ENCODE results near the gene LNPEP. TPM values are rescaled to one million over a fixed set of nuclear protein-coding genes. Genes with fewer than 3 reads are reported as not detected.

LNPEP gene
- total RNA-seq, 1 donor from 2014 or later, result 57.4 TPM

DNA sequence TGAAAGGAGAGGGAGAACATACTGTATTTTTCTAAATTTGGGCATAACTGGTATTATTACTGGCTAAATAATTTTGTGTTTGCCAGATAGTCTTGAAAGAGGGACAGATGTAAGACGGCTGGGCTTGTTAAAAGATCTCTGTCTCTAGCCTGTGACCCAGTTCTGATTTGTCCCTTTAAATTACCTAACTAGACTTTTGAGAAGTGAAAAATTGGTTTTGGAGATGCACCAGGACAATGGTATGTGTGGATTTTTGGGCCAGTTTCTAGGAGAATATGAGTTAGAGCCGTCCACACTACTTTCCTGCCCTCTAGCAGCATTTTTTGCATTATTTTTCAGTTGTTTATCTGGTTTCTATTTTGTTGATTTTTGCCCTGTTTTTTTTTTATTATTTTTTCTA, 33.5 kb downstream of the LNPEP start:
- Histone ChIP-seq H3K27me3 (ENCODE audit: control insufficient read depth in 3 of 3, insufficient read depth in 3 of 3, low read length in 3 of 3) (no peaks in the 10 kb centered on the region), H3K27ac (ENCODE audit: low read depth, low read length) (peak overlapping the region; percentile 45), H3K9me3 (ENCODE audit: control insufficient read depth in 3 of 3, low read length in 3 of 3) (no peaks in the 10 kb centered on the region), H3K4me1 (ENCODE audit: control insufficient read depth in 3 of 3, insufficient read depth in 3 of 3, low read length in 3 of 3) (peaks cover 18 to 27% (median 21%) of the 10 kb centered on the region in 3 donors), H3K4me3 (ENCODE audit: low read length in 3 of 3) (no peak overlapping the region), H3K9ac (ENCODE audit: low read depth in 1 of 3, low read length in 3 of 3) (no peak overlapping the region), H3K36me3 (ENCODE audit: control insufficient read depth in 3 of 3, insufficient read depth in 3 of 3, low read length in 3 of 3) (no peaks in the 10 kb centered on the region)

DNA sequence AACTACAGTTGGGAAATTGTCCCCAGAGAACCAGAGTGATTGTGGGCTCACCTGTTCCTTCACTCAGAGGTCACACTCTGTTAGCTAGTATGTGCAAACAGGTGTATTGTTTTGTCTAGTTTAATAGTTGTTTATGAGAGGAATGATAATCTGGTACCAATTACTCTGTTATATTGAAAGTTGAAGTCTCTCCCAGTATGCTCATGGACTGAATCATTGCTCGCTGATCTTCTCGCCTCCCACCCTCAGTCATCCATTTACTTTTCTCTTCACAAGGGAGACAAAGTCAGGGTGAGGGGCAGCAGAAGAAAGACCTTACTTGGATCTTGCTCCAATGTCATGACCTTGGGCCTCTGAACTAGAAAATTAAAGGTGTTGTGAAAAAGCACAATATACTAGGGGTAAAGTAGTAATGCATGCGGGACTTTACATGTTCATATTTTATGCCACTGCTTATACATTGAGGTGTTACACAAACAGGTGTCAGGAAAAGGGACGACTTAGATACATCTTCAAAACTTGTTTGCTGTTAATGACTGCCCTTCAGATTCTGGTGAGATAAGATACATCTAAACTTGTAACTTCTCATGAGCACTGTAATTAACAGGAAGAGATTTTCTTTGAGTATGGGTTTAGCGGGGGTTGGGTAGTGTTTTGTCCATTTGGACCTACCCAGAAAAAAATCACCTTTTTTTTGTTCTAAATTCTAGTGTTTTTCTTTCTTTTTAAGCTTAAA, 36.9 kb downstream of the LNPEP start:
- Histone ChIP-seq H3K9me3 (ENCODE audit: control insufficient read depth in 3 of 3, low read length in 3 of 3) (no peaks in the 10 kb centered on the region), H3K9ac (ENCODE audit: low read depth in 1 of 3, low read length in 3 of 3) (no peak overlapping the region), H3K4me3 (ENCODE audit: low read length in 3 of 3) (no peak overlapping the region), H3K36me3 (ENCODE audit: control insufficient read depth in 3 of 3, insufficient read depth in 3 of 3, low read length in 3 of 3) (no peaks in the 10 kb centered on the region), H3K27me3 (ENCODE audit: control insufficient read depth in 3 of 3, insufficient read depth in 3 of 3, low read length in 3 of 3) (no peaks in the 10 kb centered on the region), H3K4me1 (ENCODE audit: control insufficient read depth in 3 of 3, insufficient read depth in 3 of 3, low read length in 3 of 3) (peaks cover 27 to 36% (median 35%) of the 10 kb centered on the region in 3 donors), H3K27ac (ENCODE audit: low read depth, low read length) (no peak overlapping the region)

DNA sequence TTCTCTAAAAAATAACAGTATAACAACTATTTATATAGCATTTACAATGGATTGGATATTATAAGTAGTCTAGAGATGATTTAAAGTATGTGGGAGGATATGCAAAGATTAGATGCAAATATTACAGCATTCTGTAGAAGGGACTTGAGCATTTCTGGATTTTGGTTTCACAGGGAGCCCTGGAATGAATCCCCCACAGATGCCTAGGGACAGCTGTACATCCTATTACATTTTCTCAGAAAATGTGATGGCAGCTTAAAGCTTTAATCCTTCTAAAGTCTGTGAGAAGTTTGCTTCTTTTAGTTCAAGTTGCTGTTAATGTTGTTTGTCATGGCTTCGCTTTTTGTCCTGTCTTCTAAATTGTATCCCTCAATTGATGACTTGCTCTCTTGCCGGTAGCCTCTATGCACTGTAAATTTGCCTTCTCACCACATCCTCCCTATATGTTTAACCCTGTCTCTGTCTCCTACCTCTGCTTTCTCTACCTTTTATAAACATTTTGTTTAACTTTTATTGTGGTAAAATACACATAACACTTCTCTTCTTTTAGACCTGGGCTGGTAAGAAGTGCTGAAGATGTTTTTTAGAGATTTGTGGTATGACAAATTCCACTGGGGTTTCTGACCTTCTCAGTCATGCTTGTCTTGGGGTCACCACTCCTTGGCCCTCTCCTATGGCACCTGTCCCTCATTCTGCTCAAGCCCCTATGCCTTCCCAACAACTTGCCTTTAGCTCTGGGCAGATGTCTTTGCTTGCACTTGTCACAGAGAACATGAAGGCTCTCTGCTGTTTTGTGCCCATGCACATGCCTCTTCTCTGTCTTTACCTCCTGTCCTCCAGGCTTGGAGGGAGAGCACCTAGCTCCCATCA, 37.9 kb downstream of the LNPEP start:
- Histone ChIP-seq H3K4me3 (ENCODE audit: low read length in 3 of 3) (no peak overlapping the region), H3K9ac (ENCODE audit: low read depth in 1 of 3, low read length in 3 of 3) (no peak overlapping the region), H3K9me3 (ENCODE audit: control insufficient read depth in 3 of 3, low read length in 3 of 3) (no peaks in the 10 kb centered on the region), H3K27ac (ENCODE audit: low read depth, low read length) (no peak overlapping the region), H3K36me3 (ENCODE audit: control insufficient read depth in 3 of 3, insufficient read depth in 3 of 3, low read length in 3 of 3) (no peaks in the 10 kb centered on the region), H3K27me3 (ENCODE audit: control insufficient read depth in 3 of 3, insufficient read depth in 3 of 3, low read length in 3 of 3) (no peaks in the 10 kb centered on the region), H3K4me1 (ENCODE audit: control insufficient read depth in 3 of 3, insufficient read depth in 3 of 3, low read length in 3 of 3) (peaks cover 17 to 29% (median 28%) of the 10 kb centered on the region in 3 donors)

DNA sequence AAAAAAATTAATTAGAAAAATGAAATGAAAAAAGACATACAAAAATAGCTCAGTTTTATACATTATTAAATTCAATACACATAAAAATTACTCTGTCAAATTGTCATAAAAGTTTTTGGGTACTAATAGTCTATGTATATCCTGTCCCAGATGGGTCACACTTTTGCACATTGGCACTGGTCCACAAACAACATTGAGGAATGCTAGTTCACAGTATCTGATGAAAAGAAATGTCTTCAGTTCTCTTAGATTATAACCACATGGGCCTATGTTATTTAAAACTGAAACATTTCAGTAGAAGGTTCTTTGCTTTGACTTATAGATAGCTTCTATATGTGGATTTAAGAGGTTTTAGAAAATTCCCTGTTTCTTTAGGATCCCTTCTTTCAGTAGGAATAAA, 39.8 kb downstream of the LNPEP start:
- Histone ChIP-seq H3K4me3 (ENCODE audit: low read length in 3 of 3) (no peak overlapping the region), H3K4me1 (ENCODE audit: control insufficient read depth in 3 of 3, insufficient read depth in 3 of 3, low read length in 3 of 3) (peaks cover 18 to 37% (median 31%) of the 10 kb centered on the region in 3 donors), H3K27me3 (ENCODE audit: control insufficient read depth in 3 of 3, insufficient read depth in 3 of 3, low read length in 3 of 3) (no peaks in the 10 kb centered on the region), H3K9ac (ENCODE audit: low read depth in 1 of 3, low read length in 3 of 3) (no peak overlapping the region), H3K27ac (ENCODE audit: low read depth, low read length) (no peak overlapping the region), H3K9me3 (ENCODE audit: control insufficient read depth in 3 of 3, low read length in 3 of 3) (no peaks in the 10 kb centered on the region), H3K36me3 (ENCODE audit: control insufficient read depth in 3 of 3, insufficient read depth in 3 of 3, low read length in 3 of 3) (peaks cover 0 to 12% (median 9%) of the 10 kb centered on the region in 3 donors)

DNA sequence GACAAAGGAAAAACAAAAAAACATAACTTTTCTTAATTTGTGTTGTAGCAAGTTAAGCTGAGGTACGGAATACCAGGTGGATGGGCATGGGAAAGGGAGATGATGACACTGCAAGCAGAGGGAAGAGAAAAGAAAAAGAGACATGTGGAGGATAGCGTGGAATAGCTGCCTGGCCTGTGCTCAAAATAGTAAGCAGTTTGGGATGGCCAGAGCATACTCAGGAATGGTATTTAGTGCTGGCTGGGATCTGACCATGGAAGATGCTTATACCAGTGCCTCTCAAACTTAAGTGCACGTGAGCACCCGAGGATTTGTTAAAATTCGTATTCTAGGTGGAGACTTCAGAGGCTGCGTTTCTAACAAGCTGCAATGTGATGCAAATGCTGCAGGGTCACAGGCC, 41.3 kb downstream of the LNPEP start:
- H3K4me1 ChIP-seq (ENCODE audit: control insufficient read depth in 3 of 3, insufficient read depth in 3 of 3, low read length in 3 of 3), result peaks cover 16 to 35% (median 30%) of the 10 kb centered on the region in 3 donors
- H3K36me3 ChIP-seq (ENCODE audit: control insufficient read depth in 3 of 3, insufficient read depth in 3 of 3, low read length in 3 of 3), result peaks cover 0 to 12% (median 9%) of the 10 kb centered on the region in 3 donors
- no peak overlapping the region for H3K27ac ChIP-seq (ENCODE audit: low read depth, low read length)
- no peaks in the 10 kb centered on the region for H3K9me3 ChIP-seq (ENCODE audit: control insufficient read depth in 3 of 3, low read length in 3 of 3)
- H3K4me3 ChIP-seq (ENCODE audit: low read length in 3 of 3), result no peak overlapping the region
- no peak overlapping the region for H3K9ac ChIP-seq (ENCODE audit: low read depth in 1 of 3, low read length in 3 of 3)
- H3K27me3 ChIP-seq (ENCODE audit: control insufficient read depth in 3 of 3, insufficient read depth in 3 of 3, low read length in 3 of 3), result no peaks in the 10 kb centered on the region

DNA sequence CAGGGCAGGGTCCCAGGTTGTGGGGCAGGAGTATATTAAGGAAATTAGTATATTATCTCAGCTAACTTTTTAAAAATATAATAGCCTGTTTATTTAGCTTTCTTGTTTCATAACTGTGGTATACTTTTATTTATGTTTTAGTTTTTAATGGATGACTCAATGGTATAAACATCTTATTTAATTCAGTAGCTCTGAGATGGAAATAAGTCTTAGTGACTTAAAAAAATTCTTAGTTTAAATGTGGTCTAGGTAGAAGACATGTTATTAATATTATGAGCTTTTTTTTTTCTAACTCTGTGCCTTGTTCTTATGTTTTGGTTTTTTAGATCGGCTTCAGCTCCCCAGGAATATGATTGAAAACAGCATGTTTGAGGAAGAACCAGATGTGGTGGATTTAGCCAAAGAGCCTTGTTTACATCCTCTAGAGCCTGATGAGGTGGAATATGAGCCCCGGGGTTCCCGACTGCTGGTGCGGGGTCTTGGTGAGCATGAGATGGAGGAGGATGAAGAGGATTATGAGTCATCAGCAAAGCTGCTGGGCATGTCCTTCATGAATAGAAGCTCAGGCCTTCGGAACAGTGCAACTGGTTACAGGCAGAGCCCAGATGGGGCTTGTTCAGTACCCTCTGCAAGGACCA, 43.1 kb downstream of the LNPEP start:
- H3K27ac ChIP-seq (ENCODE audit: low read depth, low read length), result no peak overlapping the region
- peak overlapping the region in 1 of 3 donors; percentile 15 for H3K4me3 ChIP-seq (ENCODE audit: low read length in 3 of 3)
- H3K9ac ChIP-seq (ENCODE audit: low read depth in 1 of 3, low read length in 3 of 3), result no peak overlapping the region
- H3K4me1 ChIP-seq (ENCODE audit: control insufficient read depth in 3 of 3, insufficient read depth in 3 of 3, low read length in 3 of 3), result peaks cover 11 to 27% (median 22%) of the 10 kb centered on the region in 3 donors
- H3K9me3 ChIP-seq (ENCODE audit: control insufficient read depth in 3 of 3, low read length in 3 of 3), result no peaks in the 10 kb centered on the region
- H3K27me3 ChIP-seq (ENCODE audit: control insufficient read depth in 3 of 3, insufficient read depth in 3 of 3, low read length in 3 of 3), result no peaks in the 10 kb centered on the region
- peaks cover 0 to 12% (median 9%) of the 10 kb centered on the region in 3 donors for H3K36me3 ChIP-seq (ENCODE audit: control insufficient read depth in 3 of 3, insufficient read depth in 3 of 3, low read length in 3 of 3)

DNA sequence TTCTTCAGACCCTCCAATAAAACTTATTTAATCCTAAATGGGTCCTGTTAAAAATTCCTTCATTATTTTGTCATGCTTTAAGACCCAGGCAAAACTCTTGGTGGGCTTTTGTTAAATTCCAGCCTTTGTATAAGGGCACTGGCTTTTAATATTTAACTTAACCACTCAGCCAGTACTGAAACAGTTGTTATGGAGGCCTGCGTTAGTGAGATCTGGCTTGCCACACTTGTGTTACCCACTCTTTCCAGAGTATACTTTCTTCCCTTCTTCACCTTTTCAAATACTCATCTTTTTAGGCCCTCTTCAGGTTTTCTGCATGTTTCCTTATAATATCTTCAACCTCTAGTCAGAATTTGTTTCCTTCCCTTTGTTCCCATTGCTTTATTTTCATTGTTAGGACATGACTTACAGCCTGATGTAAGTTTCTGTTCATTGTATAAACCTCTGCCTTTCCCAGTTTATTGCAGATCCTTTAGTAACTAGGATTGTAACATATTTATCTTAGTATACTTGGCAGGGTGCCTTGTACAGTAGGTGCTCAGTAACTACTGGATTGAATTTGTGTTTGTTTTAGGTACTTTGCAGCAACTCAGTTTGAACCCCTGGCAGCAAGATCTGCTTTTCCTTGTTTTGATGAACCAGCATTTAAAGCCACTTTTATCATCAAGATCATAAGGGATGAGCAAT, 48.8 kb downstream of the LNPEP start:
- H3K9me3 ChIP-seq (ENCODE audit: control insufficient read depth in 3 of 3, low read length in 3 of 3), result no peaks in the 10 kb centered on the region
- no peak overlapping the region for H3K4me3 ChIP-seq (ENCODE audit: low read length in 3 of 3)
- H3K27ac ChIP-seq (ENCODE audit: low read depth, low read length), result no peak overlapping the region
- H3K4me1 ChIP-seq (ENCODE audit: control insufficient read depth in 3 of 3, insufficient read depth in 3 of 3, low read length in 3 of 3), result peaks cover 0 to 2% (median under 1%) of the 10 kb centered on the region in 3 donors
- H3K36me3 ChIP-seq (ENCODE audit: control insufficient read depth in 3 of 3, insufficient read depth in 3 of 3, low read length in 3 of 3), result peaks cover 4 to 23% (median 13%) of the 10 kb centered on the region in 3 donors
- H3K9ac ChIP-seq (ENCODE audit: low read depth in 1 of 3, low read length in 3 of 3), result no peak overlapping the region
- no peaks in the 10 kb centered on the region for H3K27me3 ChIP-seq (ENCODE audit: control insufficient read depth in 3 of 3, insufficient read depth in 3 of 3, low read length in 3 of 3)

DNA sequence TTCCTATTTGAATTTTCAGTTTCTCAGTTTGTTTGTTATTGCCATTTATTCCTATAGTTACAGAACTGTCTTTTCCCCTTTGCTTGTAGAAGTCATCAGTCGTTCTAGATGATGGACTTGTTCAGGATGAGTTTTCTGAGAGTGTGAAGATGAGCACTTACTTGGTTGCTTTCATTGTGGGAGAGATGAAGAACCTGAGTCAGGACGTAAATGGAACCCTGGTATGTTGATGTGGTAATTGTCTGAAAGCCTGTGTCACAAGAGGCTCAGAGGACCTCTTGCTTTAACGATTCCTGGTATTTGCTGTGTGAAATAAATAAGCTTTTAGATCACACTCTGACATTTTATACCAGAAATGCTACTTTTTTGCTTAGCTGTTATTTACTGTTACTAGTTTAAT, 50.6 kb downstream of the LNPEP start:
- Histone ChIP-seq H3K4me1 (ENCODE audit: control insufficient read depth in 3 of 3, insufficient read depth in 3 of 3, low read length in 3 of 3) (no peaks in the 10 kb centered on the region), H3K4me3 (ENCODE audit: low read length in 3 of 3) (no peak overlapping the region), H3K27ac (ENCODE audit: low read depth, low read length) (no peak overlapping the region), H3K36me3 (ENCODE audit: control insufficient read depth in 3 of 3, insufficient read depth in 3 of 3, low read length in 3 of 3) (peaks cover 0 to 29% (median 21%) of the 10 kb centered on the region in 3 donors), H3K9me3 (ENCODE audit: control insufficient read depth in 3 of 3, low read length in 3 of 3) (no peaks in the 10 kb centered on the region), H3K9ac (ENCODE audit: low read depth in 1 of 3, low read length in 3 of 3) (no peak overlapping the region), H3K27me3 (ENCODE audit: control insufficient read depth in 3 of 3, insufficient read depth in 3 of 3, low read length in 3 of 3) (no peaks in the 10 kb centered on the region)

DNA sequence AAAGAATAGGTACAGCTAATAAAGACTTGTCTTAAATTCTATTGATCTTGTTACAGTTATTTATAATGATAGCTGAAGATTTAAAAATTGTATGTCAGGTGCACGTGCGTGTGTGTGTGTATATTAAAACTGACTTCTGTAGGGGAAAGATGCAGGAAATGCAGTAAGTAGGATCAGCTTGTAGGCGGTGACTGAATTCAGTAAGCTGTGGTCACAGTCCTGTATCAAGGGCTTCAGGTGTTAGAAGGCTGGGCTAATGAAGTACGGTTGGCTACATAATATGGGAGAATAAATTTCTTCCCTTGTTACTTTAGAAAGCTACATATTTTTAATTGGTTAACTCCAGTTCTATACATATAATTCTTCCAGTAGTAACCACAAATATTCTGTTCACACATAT, 54.2 kb downstream of the LNPEP start:
- no peak overlapping the region for H3K4me3 ChIP-seq (ENCODE audit: low read length in 3 of 3)
- H3K9me3 ChIP-seq (ENCODE audit: control insufficient read depth in 3 of 3, low read length in 3 of 3), result no peaks in the 10 kb centered on the region
- H3K9ac ChIP-seq (ENCODE audit: low read depth in 1 of 3, low read length in 3 of 3), result no peak overlapping the region
- H3K27ac ChIP-seq (ENCODE audit: low read depth, low read length), result no peak overlapping the region
- H3K4me1 ChIP-seq (ENCODE audit: control insufficient read depth in 3 of 3, insufficient read depth in 3 of 3, low read length in 3 of 3), result no peaks in the 10 kb centered on the region
- H3K36me3 ChIP-seq (ENCODE audit: control insufficient read depth in 3 of 3, insufficient read depth in 3 of 3, low read length in 3 of 3), result peaks cover 2 to 40% (median 32%) of the 10 kb centered on the region in 3 donors
- H3K27me3 ChIP-seq (ENCODE audit: control insufficient read depth in 3 of 3, insufficient read depth in 3 of 3, low read length in 3 of 3), result no peaks in the 10 kb centered on the region
